Liver (tissue), 3 donors: Measurements from ENCODE around the gene KRTAP10-8.

Source experiments
- EGR1 ChIP-seq, 2 donors: IDR thresholded peaks; 2 replicates each; pipeline ENCODE4 v1.6.1; 2016 to 2018; ENCODE audit warnings: antibody characterized with exemption in 2 of 2, low read depth in 2 of 2
- YY1 ChIP-seq: IDR thresholded peaks from 2 replicates; pipeline ENCODE4 v1.6.1; 2016; ENCODE audit warnings: antibody characterized with exemption, mild to moderate bottlenecking
- TF ChIP-seq, protein P1 (sequence below): fragments of 150-350 bp; IDR thresholded peaks from 2 replicates; pipeline ENCODE4 v1.5.1; 2017; ENCODE audit warnings: improper control_type of control experiment, low read depth, low read length; ENCODE audit not compliant: missing input control
- TF ChIP-seq, protein P2 (sequence below): IDR thresholded peaks from 2 replicates; pipeline ENCODE4 v1.6.1; 2016; ENCODE audit warnings: antibody characterized with exemption
- TF ChIP-seq, protein P3 (sequence below): IDR thresholded peaks from 2 replicates; pipeline ENCODE4 v1.6.1; 2016; ENCODE audit warnings: antibody characterized with exemption
- donor health status: healthy.
- donor health status: healthy.

DNA sequence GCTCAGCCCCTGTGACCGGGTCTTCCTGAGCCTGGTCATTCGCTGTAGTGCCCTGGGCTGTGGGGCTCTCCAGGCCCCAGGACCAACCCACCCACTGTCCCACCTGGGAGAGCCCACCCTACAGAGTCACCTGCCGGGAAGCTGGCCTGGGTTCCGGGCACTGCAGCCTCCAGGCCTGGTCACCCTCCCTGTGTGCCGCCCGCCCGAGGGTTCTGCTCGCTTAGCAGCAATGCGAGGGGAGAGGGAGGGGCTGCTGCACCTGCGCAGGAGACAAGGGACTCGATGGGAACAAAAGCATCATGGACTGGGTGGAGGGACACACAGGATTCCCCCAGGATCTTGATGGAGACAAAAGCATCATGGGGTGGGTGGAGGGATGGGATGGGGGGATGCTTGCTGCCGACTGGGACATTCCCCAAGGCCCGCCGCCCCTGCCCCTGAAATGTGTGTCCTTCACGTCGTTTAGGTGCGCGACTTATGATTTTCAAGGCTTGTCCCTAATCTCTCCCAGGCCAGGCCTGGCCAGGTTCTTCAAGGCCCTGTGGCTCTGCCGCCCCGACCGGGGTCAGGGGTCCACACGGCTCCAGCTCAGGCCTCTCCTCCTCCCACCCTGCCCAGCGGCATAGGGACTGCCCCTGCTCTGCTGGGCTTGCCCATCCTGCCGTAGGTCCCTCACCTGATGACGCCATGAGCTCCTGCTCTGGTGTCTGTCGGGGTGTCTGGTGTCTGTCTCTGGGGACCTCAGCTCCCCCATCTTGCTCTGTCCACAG lies 1.7 kb downstream of the KRTAP10-8 start:
- TF ChIP-seq, protein P1, sequence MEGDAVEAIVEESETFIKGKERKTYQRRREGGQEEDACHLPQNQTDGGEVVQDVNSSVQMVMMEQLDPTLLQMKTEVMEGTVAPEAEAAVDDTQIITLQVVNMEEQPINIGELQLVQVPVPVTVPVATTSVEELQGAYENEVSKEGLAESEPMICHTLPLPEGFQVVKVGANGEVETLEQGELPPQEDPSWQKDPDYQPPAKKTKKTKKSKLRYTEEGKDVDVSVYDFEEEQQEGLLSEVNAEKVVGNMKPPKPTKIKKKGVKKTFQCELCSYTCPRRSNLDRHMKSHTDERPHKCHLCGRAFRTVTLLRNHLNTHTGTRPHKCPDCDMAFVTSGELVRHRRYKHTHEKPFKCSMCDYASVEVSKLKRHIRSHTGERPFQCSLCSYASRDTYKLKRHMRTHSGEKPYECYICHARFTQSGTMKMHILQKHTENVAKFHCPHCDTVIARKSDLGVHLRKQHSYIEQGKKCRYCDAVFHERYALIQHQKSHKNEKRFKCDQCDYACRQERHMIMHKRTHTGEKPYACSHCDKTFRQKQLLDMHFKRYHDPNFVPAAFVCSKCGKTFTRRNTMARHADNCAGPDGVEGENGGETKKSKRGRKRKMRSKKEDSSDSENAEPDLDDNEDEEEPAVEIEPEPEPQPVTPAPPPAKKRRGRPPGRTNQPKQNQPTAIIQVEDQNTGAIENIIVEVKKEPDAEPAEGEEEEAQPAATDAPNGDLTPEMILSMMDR: no peak
- no peak for TF ChIP-seq EGR1 (IDR thresholded peaks at IDR 0.05; ENCODE audit: low read depth in 2 of 2)
- TF ChIP-seq, protein P2, sequence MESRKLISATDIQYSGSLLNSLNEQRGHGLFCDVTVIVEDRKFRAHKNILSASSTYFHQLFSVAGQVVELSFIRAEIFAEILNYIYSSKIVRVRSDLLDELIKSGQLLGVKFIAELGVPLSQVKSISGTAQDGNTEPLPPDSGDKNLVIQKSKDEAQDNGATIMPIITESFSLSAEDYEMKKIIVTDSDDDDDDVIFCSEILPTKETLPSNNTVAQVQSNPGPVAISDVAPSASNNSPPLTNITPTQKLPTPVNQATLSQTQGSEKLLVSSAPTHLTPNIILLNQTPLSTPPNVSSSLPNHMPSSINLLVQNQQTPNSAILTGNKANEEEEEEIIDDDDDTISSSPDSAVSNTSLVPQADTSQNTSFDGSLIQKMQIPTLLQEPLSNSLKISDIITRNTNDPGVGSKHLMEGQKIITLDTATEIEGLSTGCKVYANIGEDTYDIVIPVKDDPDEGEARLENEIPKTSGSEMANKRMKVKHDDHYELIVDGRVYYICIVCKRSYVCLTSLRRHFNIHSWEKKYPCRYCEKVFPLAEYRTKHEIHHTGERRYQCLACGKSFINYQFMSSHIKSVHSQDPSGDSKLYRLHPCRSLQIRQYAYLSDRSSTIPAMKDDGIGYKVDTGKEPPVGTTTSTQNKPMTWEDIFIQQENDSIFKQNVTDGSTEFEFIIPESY: no peak
- TF ChIP-seq YY1: no peak
- TF ChIP-seq, protein P3, sequence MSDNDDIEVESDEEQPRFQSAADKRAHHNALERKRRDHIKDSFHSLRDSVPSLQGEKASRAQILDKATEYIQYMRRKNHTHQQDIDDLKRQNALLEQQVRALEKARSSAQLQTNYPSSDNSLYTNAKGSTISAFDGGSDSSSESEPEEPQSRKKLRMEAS: no peak
